Stimulated activated CD4-positive, alpha-beta T cell treated with anti-CD3 and anti-CD28 coated beads, Interleukin-1b, Interleukin-23, amount 100 ng/mL, for 48 hours (primary cell): ENCODE data around the gene PJA1.

ENCODE experiments used
- DNase-seq: peaks from one replicate; pipeline ENCODE4 v3.0.0-alpha.2; 2020

The PJA1 gene

GRCh38 chrX:69142788-69143469 lies 22.3 kb downstream of the PJA1 start:
- no peak for DNase-seq

GRCh38 chrX:69140837-69141236 lies 24.4 kb downstream of the PJA1 start:
- DNase-seq: no peak

GRCh38 chrX:69139516-69139915 lies 25.7 kb downstream of the PJA1 start:
- DNase-seq: no peak

- no peak for DNase-seq
Measured at GRCh38 chrX:69138512-69138911, 26.7 kb downstream of the PJA1 start.

- no peak for DNase-seq
Measured at GRCh38 chrX:69138118-69138390, 27.2 kb downstream of the PJA1 start.

- no peak for DNase-seq
Measured at GRCh38 chrX:69137371-69138117, 27.7 kb downstream of the PJA1 start.

GRCh38 chrX:69136546-69137331 lies 28.5 kb downstream of the PJA1 start:
- DNase-seq: no peak

GRCh38 chrX:69133921-69134542 lies 31.2 kb downstream of the PJA1 start:
- DNase-seq: no peak

GRCh38 chrX:69131886-69132285 lies 33.4 kb downstream of the PJA1 start:
- no peak for DNase-seq

GRCh38 chrX:69130439-69130838 lies 34.8 kb downstream of the PJA1 start:
- DNase-seq: no peak

GRCh38 chrX:69128588-69128987 lies 36.7 kb downstream of the PJA1 start:
- no peak for DNase-seq

- no peak for DNase-seq
Measured at GRCh38 chrX:69127466-69127865, 37.8 kb downstream of the PJA1 start.

GRCh38 chrX:69126642-69127041 lies 38.6 kb downstream of the PJA1 start:
- DNase-seq: no peak

- DNase-seq: no peak
Measured at GRCh38 chrX:69125094-69125493, 40.2 kb downstream of the PJA1 start.

GRCh38 chrX:69124108-69124507 lies 41.1 kb downstream of the PJA1 start:
- DNase-seq: no peak

GRCh38 chrX:69123481-69123880 lies 41.8 kb downstream of the PJA1 start:
- DNase-seq: no peak

- no peak for DNase-seq
Measured at GRCh38 chrX:69121321-69122000, 43.8 kb downstream of the PJA1 start.

- no peak for DNase-seq
Measured at GRCh38 chrX:69120476-69120875, 44.8 kb downstream of the PJA1 start.

GRCh38 chrX:69119122-69119521 lies 46.1 kb downstream of the PJA1 start:
- DNase-seq: no peak

GRCh38 chrX:69117876-69118526 lies 47.3 kb downstream of the PJA1 start:
- DNase-seq: no peak

GRCh38 chrX:69116077-69116476 lies 49.2 kb downstream of the PJA1 start:
- DNase-seq: no peak

- DNase-seq: no peak
Measured at GRCh38 chrX:69113723-69114122, 51.5 kb downstream of the PJA1 start.
